Neural cell (in vitro differentiated cells): ENCODE results near the gene DAPK2. TPM values are rescaled to one million over a fixed set of nuclear protein-coding genes. Genes with fewer than 3 reads are reported as not detected.

ENCODE experiments used
- H2AFZ ChIP-seq: fragments of 200-600, 300-800 bp; sonication (generic), shearing (Covaris generic); 2 replicates; pipeline ENCODE4 v1.6.0; 2014; ENCODE audit warnings: low read depth, mild to moderate bottlenecking, antibody characterized with exemption, low read length, moderate library complexity
- H3F3A ChIP-seq: fragments of 200-600 bp; shearing (Covaris generic); 2 replicates; pipeline ENCODE4 v1.6.1; 2016; ENCODE audit warnings: mild to moderate bottlenecking, moderate library complexity, mixed read lengths, antibody characterized with exemption, low read length; ENCODE audit not compliant: insufficient read depth, poor library complexity, severe bottlenecking
- H3K27ac ChIP-seq: fragments of 200-600, 300-800 bp; sonication (generic), shearing (Covaris generic); 2 replicates; pipeline ENCODE4 v1.5.1; 2014; ENCODE audit warnings: mild to moderate bottlenecking, low read length, moderate library complexity
- H3K27me3 ChIP-seq: fragments of 300-800, 200-600 bp; sonication (generic), shearing (Covaris generic); 2 replicates; pipeline ENCODE4 v1.6.0; 2014; ENCODE audit warnings: mild to moderate bottlenecking, low read depth, low read length, moderate library complexity; ENCODE audit not compliant: insufficient read depth
- H3K36me3 ChIP-seq: fragments of 300-800, 200-600 bp; sonication (generic), shearing (Covaris generic); 2 replicates; pipeline ENCODE4 v1.5.1; 2014; ENCODE audit warnings: mild to moderate bottlenecking, antibody characterized with exemption, low read length, moderate library complexity; ENCODE audit not compliant: insufficient read depth
- H3K4me2 ChIP-seq: fragments of 300-800, 200-600 bp; sonication (generic), shearing (Covaris generic); 2 replicates; pipeline ENCODE4 v1.6.0; 2014; ENCODE audit warnings: mild to moderate bottlenecking, low read length
- H3K4me3 ChIP-seq: fragments of 300-800, 200-600 bp; sonication (generic), shearing (Covaris generic); 2 replicates; pipeline ENCODE4 v1.5.1; 2014; ENCODE audit warnings: mild to moderate bottlenecking, low read length, moderate library complexity
- H3K79me2 ChIP-seq: fragments of 200-600 bp; shearing (Covaris generic); replicated peaks from 2 replicates; pipeline ENCODE4 v1.6.0; 2014; ENCODE audit warnings: mild to moderate bottlenecking, low read length, moderate library complexity; ENCODE audit not compliant: insufficient read depth
- H3K9ac ChIP-seq: fragments of 300-800, 200-600 bp; sonication (generic), shearing (Covaris generic); 2 replicates; pipeline ENCODE4 v1.6.1; 2016; ENCODE audit warnings: mild to moderate bottlenecking, low read length, mixed read lengths
- H3K9me2 ChIP-seq: fragments of 200-600 bp; shearing (Covaris generic); 2 replicates; pipeline ENCODE4 v1.6.1; 2016; ENCODE audit warnings: mild to moderate bottlenecking, low read length, mixed read lengths; ENCODE audit not compliant: insufficient read depth
- H3K9me3 ChIP-seq: fragments of 200-600, 300-800 bp; sonication (generic), shearing (Covaris generic); 2 replicates; pipeline ENCODE4 v1.6.1; 2016; ENCODE audit warnings: mild to moderate bottlenecking, mixed run types, low read length, moderate library complexity, mixed read lengths
- H4K20me1 ChIP-seq: fragments of 200-600 bp; shearing (Covaris generic); 2 replicates; pipeline ENCODE4 v1.6.1; 2016; ENCODE audit warnings: mild to moderate bottlenecking, mixed run types; ENCODE audit not compliant: insufficient read depth
- EP300 ChIP-seq: fragments of 450-650 bp; conservative IDR thresholded peaks from 2 replicates; pipeline ENCODE4 v1.6.1; 2014; ENCODE audit warnings: antibody characterized with exemption, mild to moderate bottlenecking, moderate library complexity; ENCODE audit not compliant: poor library complexity, severe bottlenecking
- EZH2 ChIP-seq: fragments of 200-600, 300-800 bp; shearing (Covaris generic), sonication (generic); IDR thresholded peaks from 2 replicates; pipeline ENCODE4 v1.6.1; 2014; ENCODE audit warnings: antibody characterized with exemption, low read length, borderline replicate concordance, mild to moderate bottlenecking; ENCODE audit not compliant: insufficient read depth, poor library complexity, severe bottlenecking
- MXI1 ChIP-seq: fragments of 450-650 bp; conservative IDR thresholded peaks from 2 replicates; pipeline ENCODE4 v1.6.1; 2014; ENCODE audit warnings: antibody characterized with exemption, mild to moderate bottlenecking; ENCODE audit not compliant: poor library complexity, severe bottlenecking
- POLR2AphosphoS5 ChIP-seq: IDR thresholded peaks from 2 replicates; pipeline ENCODE4 v1.6.1; 2012
- RAD21 ChIP-seq: fragments of 450-650 bp; conservative IDR thresholded peaks from 2 replicates; pipeline ENCODE4 v1.6.1; 2014; ENCODE audit warnings: antibody characterized with exemption, mild to moderate bottlenecking, moderate library complexity
- SMC3 ChIP-seq: fragments of 450-650 bp; conservative IDR thresholded peaks from 2 replicates; pipeline ENCODE4 v1.6.1; 2014; ENCODE audit warnings: antibody characterized with exemption, mild to moderate bottlenecking, moderate library complexity; ENCODE audit not compliant: poor library complexity
- TAF1 ChIP-seq: IDR thresholded peaks from 2 replicates; pipeline ENCODE4 v1.6.1; 2012; ENCODE audit warnings: low read depth
- polyA plus RNA-seq: library from polyadenylated mRNA; depleted of rRNA; stranded (reverse); fragments of >200 nt; gene quantifications from 2 replicates; pipeline ENCODE4 v1.2.3, GENCODE V29; 2014
- TF ChIP-seq, protein P1 (sequence below): fragments of 450-650 bp; IDR thresholded peaks from 2 replicates; pipeline ENCODE4 v1.5.1; 2014; ENCODE audit warnings: antibody characterized with exemption, mild to moderate bottlenecking, moderate library complexity; ENCODE audit not compliant: poor library complexity, severe bottlenecking
- TF ChIP-seq, protein P2 (sequence below): IDR thresholded peaks from 2 replicates; pipeline ENCODE4 v1.6.1; 2012; ENCODE audit warnings: borderline replicate concordance

Gene DAPK2
- polyA plus RNA-seq, 1 donor from 2014 or later: 0.78 TPM

DNA sequence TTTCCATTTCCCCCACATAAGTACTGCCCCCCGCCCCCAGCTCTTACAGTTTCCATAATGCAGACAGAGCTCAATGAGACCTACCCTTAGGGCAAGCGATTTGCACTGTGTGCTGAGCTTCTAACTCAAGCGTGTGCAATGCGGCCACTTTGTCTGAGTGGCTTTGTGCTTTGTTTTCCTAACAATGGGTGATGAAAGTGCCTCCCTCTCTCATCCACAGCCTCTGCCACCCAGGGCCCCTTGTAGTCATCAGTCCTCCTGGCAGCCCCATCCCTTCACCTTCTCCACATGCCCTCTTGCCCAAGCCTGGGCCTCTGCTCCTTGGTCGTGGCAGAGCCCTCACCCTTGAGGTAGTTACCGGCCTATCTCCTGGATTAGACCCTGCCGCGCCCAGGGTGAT is 17.2 kb downstream of the DAPK2 start:
- Histone ChIP-seq H3K9me2 (no peaks in the 10 kb centered on the region), H3K9me3 (no peaks in the 10 kb centered on the region), H2AFZ (no peak overlapping the region), H3K79me2 (no peaks in the 10 kb centered on the region), H3F3A (no peaks in the 10 kb centered on the region), H4K20me1 (no peaks in the 10 kb centered on the region), H3K9ac (no peak overlapping the region), H3K4me2 (no peak overlapping the region), H3K4me3 (no peak overlapping the region), H3K27ac (no peak overlapping the region), H3K27me3 (no peaks in the 10 kb centered on the region), H3K36me3 (no peaks in the 10 kb centered on the region)
- TF ChIP-seq POLR2AphosphoS5 (no peak), TAF1 (no peak), RAD21 (no peak), EP300 (no peak), MXI1 (no peak), EZH2 (no peak)
- TF ChIP-seq, protein P1, sequence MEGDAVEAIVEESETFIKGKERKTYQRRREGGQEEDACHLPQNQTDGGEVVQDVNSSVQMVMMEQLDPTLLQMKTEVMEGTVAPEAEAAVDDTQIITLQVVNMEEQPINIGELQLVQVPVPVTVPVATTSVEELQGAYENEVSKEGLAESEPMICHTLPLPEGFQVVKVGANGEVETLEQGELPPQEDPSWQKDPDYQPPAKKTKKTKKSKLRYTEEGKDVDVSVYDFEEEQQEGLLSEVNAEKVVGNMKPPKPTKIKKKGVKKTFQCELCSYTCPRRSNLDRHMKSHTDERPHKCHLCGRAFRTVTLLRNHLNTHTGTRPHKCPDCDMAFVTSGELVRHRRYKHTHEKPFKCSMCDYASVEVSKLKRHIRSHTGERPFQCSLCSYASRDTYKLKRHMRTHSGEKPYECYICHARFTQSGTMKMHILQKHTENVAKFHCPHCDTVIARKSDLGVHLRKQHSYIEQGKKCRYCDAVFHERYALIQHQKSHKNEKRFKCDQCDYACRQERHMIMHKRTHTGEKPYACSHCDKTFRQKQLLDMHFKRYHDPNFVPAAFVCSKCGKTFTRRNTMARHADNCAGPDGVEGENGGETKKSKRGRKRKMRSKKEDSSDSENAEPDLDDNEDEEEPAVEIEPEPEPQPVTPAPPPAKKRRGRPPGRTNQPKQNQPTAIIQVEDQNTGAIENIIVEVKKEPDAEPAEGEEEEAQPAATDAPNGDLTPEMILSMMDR: no peak
- TF ChIP-seq, protein P2, sequence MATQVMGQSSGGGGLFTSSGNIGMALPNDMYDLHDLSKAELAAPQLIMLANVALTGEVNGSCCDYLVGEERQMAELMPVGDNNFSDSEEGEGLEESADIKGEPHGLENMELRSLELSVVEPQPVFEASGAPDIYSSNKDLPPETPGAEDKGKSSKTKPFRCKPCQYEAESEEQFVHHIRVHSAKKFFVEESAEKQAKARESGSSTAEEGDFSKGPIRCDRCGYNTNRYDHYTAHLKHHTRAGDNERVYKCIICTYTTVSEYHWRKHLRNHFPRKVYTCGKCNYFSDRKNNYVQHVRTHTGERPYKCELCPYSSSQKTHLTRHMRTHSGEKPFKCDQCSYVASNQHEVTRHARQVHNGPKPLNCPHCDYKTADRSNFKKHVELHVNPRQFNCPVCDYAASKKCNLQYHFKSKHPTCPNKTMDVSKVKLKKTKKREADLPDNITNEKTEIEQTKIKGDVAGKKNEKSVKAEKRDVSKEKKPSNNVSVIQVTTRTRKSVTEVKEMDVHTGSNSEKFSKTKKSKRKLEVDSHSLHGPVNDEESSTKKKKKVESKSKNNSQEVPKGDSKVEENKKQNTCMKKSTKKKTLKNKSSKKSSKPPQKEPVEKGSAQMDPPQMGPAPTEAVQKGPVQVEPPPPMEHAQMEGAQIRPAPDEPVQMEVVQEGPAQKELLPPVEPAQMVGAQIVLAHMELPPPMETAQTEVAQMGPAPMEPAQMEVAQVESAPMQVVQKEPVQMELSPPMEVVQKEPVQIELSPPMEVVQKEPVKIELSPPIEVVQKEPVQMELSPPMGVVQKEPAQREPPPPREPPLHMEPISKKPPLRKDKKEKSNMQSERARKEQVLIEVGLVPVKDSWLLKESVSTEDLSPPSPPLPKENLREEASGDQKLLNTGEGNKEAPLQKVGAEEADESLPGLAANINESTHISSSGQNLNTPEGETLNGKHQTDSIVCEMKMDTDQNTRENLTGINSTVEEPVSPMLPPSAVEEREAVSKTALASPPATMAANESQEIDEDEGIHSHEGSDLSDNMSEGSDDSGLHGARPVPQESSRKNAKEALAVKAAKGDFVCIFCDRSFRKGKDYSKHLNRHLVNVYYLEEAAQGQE: no peak

DNA sequence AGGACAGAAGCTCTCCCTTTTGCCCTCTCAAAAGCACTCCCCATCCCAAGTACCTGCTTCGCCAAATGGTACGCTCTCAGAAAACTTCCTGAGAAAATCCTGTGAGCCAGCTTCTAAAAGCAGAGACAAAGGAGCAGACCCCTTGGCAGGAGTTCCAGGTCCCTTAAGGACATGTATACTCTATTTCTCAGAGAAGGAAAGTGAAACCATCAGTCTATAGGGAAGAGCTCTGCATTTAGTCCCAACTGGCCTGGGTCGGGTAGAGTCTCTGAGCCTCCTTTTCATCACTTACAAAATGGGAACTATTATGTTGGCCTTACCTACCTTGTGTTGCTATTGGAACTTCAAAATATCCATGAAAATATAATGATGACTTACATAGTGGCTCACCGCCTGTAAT is 19.7 kb downstream of the DAPK2 start:
- no peaks in the 10 kb centered on the region for H3K36me3 ChIP-seq
- no peaks in the 10 kb centered on the region for H3F3A ChIP-seq
- H3K9ac ChIP-seq: no peak overlapping the region
- H3K27ac ChIP-seq: no peak overlapping the region
- H3K9me3 ChIP-seq: no peaks in the 10 kb centered on the region
- H3K4me3 ChIP-seq: no peak overlapping the region
- no peak overlapping the region for H3K4me2 ChIP-seq
- no peaks in the 10 kb centered on the region for H3K9me2 ChIP-seq
- no peaks in the 10 kb centered on the region for H3K79me2 ChIP-seq
- H2AFZ ChIP-seq: no peak overlapping the region
- no peaks in the 10 kb centered on the region for H3K27me3 ChIP-seq
- TF ChIP-seq RAD21: no peak
- TF ChIP-seq EZH2: no peak
- TF ChIP-seq SMC3: no peak
- no peak for TF ChIP-seq POLR2AphosphoS5
- TF ChIP-seq, protein P1: no peak
- TF ChIP-seq EP300: no peak
- TF ChIP-seq, protein P2: no peak
- no peak for TF ChIP-seq MXI1
- TF ChIP-seq TAF1: no peak
- H4K20me1 ChIP-seq: no peaks in the 10 kb centered on the region
